Activated CD4-positive, CD25-positive, alpha-beta regulatory T cell treated with anti-CD3 and anti-CD28 coated beads, Interleukin-2, amount 50 U/mL, for 72 hours (primary cell): Measurements from ENCODE around the gene SNTG2.
"Not testable (repeated sequence)": the region's sequence is repeated elsewhere in the genome, so short reads cannot be mapped to it uniquely, and the experiment has no call there.

ENCODE experiments used
- DNase-seq: peaks from one replicate; pipeline ENCODE4 v3.0.0; 2021

Gene SNTG2

GRCh38 chr2:1207962-1208510, 257.4 kb downstream of the SNTG2 start:
- no peak for DNase-seq

- no peak for DNase-seq
Observed at GRCh38 chr2:1208522-1208921, 257.9 kb downstream of the SNTG2 start.

- DNase-seq = no peak
Observed at GRCh38 chr2:1209246-1209645, 258.6 kb downstream of the SNTG2 start.

- no peak for DNase-seq
Observed at GRCh38 chr2:1209761-1210160, 259.1 kb downstream of the SNTG2 start.

- DNase-seq = no peak
Observed at GRCh38 chr2:1210352-1210751, 259.7 kb downstream of the SNTG2 start.

- no peak for DNase-seq
Observed at GRCh38 chr2:1219901-1220573, 269.4 kb downstream of the SNTG2 start.

GRCh38 chr2:1222056-1222455, 271.4 kb downstream of the SNTG2 start:
- DNase-seq = no peak

GRCh38 chr2:1223791-1224190, 273.1 kb downstream of the SNTG2 start:
- DNase-seq = no peak

GRCh38 chr2:1224901-1225300, 274.3 kb downstream of the SNTG2 start:
- DNase-seq = no peak

GRCh38 chr2:1226766-1227165, 276.1 kb downstream of the SNTG2 start:
- no peak for DNase-seq

GRCh38 chr2:1227274-1227900, 276.7 kb downstream of the SNTG2 start:
- no peak for DNase-seq

GRCh38 chr2:1229596-1229995, 278.9 kb downstream of the SNTG2 start:
- DNase-seq = not testable (repeated sequence)

- no peak for DNase-seq
Observed at GRCh38 chr2:1230155-1230893, 279.7 kb downstream of the SNTG2 start.

GRCh38 chr2:1231466-1232063, 280.9 kb downstream of the SNTG2 start:
- no peak for DNase-seq

GRCh38 chr2:1233281-1233680, 282.6 kb downstream of the SNTG2 start:
- DNase-seq = no peak

GRCh38 chr2:1234731-1235308, 284.2 kb downstream of the SNTG2 start:
- no peak for DNase-seq

GRCh38 chr2:1235806-1236205, 285.2 kb downstream of the SNTG2 start:
- no peak for DNase-seq

GRCh38 chr2:1236606-1237005, 286.0 kb downstream of the SNTG2 start:
- DNase-seq = no peak

- no peak for DNase-seq
Observed at GRCh38 chr2:1237783-1238182, 287.1 kb downstream of the SNTG2 start.

- no peak for DNase-seq
Observed at GRCh38 chr2:1238598-1239138, 288.0 kb downstream of the SNTG2 start.

- no peak for DNase-seq
Observed at GRCh38 chr2:1245193-1245592, 294.5 kb downstream of the SNTG2 start.

GRCh38 chr2:1246239-1246638, 295.6 kb downstream of the SNTG2 start:
- DNase-seq = no peak

GRCh38 chr2:1246991-1247390, 296.3 kb downstream of the SNTG2 start:
- no peak for DNase-seq
